Astrocyte (in vitro differentiated cells and primary cell): ENCODE results near the gene PASK. TPM values are rescaled to one million over a fixed set of nuclear protein-coding genes. Genes with fewer than 3 reads are reported as not detected.

Experiments
- DNase-seq: peaks from one replicate; pipeline ENCODE4 v3.0.0-alpha.2; 2010; ENCODE audit warnings: low read depth
- FAIRE-seq: peaks from 2 replicates; lab custom pipeline; 2011; peaks lifted over from hg19 to GRCh38; lab: Jason Lieb, UNC
- H2AFZ ChIP-seq: 2 replicates; pipeline ENCODE4 v1.6.0; 2012; ENCODE audit warnings: low read depth, low read length, inconsistent platforms
- H3K27ac ChIP-seq: 2 replicates; pipeline ENCODE4 v1.5.1; 2011; ENCODE audit warnings: low read depth, low read length, inconsistent platforms
- H3K27me3 ChIP-seq: 2 replicates; pipeline ENCODE4 v1.6.0; 2011; ENCODE audit warnings: low read length, inconsistent platforms; ENCODE audit not compliant: insufficient read depth
- H3K36me3 ChIP-seq: 2 replicates; pipeline ENCODE4 v1.5.1; 2011; ENCODE audit warnings: low read length, inconsistent platforms; ENCODE audit not compliant: insufficient read depth
- H3K4me1 ChIP-seq: 2 replicates; pipeline ENCODE4 v1.5.1; 2011; ENCODE audit warnings: low read length, inconsistent platforms; ENCODE audit not compliant: insufficient read depth
- H3K4me2 ChIP-seq: 2 replicates; pipeline ENCODE4 v1.6.0; 2012; ENCODE audit warnings: low read length, inconsistent platforms
- H3K4me3 ChIP-seq: 2 replicates; pipeline ENCODE4 v1.5.1; 2011; ENCODE audit warnings: low read depth, mild to moderate bottlenecking, low read length, inconsistent platforms; ENCODE audit not compliant: insufficient read depth
- H3K79me2 ChIP-seq: 2 replicates; pipeline ENCODE4 v1.6.0; 2012; ENCODE audit warnings: mild to moderate bottlenecking, low read length, inconsistent platforms; ENCODE audit not compliant: insufficient read depth
- H3K9ac ChIP-seq: 2 replicates; pipeline ENCODE4 v1.6.0; 2012; ENCODE audit warnings: mild to moderate bottlenecking, low read length, inconsistent platforms
- H3K9me3 ChIP-seq: 2 replicates; pipeline ENCODE4 v1.5.1; 2012; ENCODE audit warnings: low read depth, mild to moderate bottlenecking, low read length, inconsistent platforms; ENCODE audit not compliant: insufficient read depth
- H4K20me1 ChIP-seq: 2 replicates; pipeline ENCODE4 v1.6.0; 2012; ENCODE audit warnings: low read length, inconsistent platforms; ENCODE audit not compliant: insufficient read depth
- H3K27ac Mint-ChIP-seq: one replicate; pipeline ENCODE4 v1.8.0; 2021; ENCODE audit warnings: mild to moderate bottlenecking, mixed read lengths; ENCODE audit not compliant: unreplicated experiment
- H3K27me3 Mint-ChIP-seq: one replicate; pipeline ENCODE4 v1.8.0; 2021; ENCODE audit warnings: low read depth, mixed read lengths; ENCODE audit not compliant: unreplicated experiment
- H3K36me3 Mint-ChIP-seq: one replicate; pipeline ENCODE4 v1.8.0; 2021; ENCODE audit warnings: low read depth, mixed read lengths; ENCODE audit not compliant: unreplicated experiment
- H3K4me1 Mint-ChIP-seq: one replicate; pipeline ENCODE4 v1.8.0; 2021; ENCODE audit warnings: low read depth, mixed read lengths; ENCODE audit not compliant: unreplicated experiment
- H3K4me3 Mint-ChIP-seq: one replicate; pipeline ENCODE4 v1.8.0; 2021; ENCODE audit warnings: mild to moderate bottlenecking, moderate library complexity, mixed read lengths; ENCODE audit not compliant: unreplicated experiment
- H3K9me3 Mint-ChIP-seq: one replicate; pipeline ENCODE4 v1.8.0; 2021; ENCODE audit warnings: mild to moderate bottlenecking, mixed read lengths; ENCODE audit not compliant: unreplicated experiment
- EZH2 ChIP-seq: IDR thresholded peaks from 2 replicates; pipeline ENCODE4 v1.6.1; 2012; ENCODE audit warnings: mild to moderate bottlenecking, low read length, inconsistent platforms; ENCODE audit not compliant: insufficient read depth
- total RNA-seq: library from RNA; stranded (reverse); gene quantifications from 2 replicates; pipeline ENCODE4 v1.2.1, GENCODE V29; 2021
- TF ChIP-seq, protein P1 (sequence below): IDR thresholded peaks from 2 replicates; pipeline ENCODE4 v1.5.1; 2011; ENCODE audit warnings: low read depth, mild to moderate bottlenecking, inconsistent platforms, low read length, moderate library complexity; ENCODE audit not compliant: insufficient read depth

Gene PASK
- total RNA-seq, 1 donor from 2014 or later = 8.0 TPM

DNA sequence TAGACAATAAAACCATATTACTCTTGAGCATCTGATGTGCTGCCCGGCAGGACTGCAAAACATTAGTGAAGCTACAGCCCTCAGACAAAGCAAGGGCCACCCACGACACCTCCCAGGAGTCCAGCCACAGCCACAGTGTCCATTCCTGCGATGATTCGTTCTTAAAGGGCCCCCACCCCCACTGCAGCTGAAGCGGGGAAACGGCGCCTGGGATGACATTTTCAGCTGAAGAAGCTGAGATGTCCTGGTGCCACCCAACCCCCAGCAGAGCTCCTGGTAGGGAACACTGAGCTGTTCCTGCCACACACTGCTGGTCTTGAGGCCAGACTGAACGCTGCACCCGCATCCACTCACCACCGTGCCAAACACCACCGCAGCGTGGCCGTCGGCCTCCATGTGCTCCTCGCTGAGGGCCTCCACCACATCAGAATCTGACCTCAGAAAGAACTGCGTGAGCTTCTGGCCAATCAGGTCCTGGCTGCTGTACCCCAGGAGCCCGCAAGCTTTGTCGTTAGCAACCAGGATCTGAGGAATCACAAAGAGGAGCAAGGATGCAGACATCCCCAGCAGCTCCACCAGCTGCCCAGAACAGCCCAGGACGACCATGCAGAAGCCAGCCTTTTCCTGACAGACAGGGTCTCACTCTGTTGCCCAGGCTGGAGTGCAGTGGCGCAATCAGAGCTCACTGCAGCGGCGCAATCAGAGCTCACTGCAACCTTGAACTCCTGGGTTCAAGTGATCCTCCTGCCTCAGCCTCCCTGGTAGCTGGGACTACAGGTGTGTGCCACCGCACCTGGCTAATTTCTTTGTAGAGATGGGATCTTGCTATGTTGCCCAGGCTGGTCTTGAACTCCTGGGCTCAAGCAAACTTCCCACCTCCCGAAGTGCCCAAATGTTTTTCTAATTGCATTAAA is 9.5 kb downstream of the PASK start:
- no peak overlapping the region for H2AFZ ChIP-seq
- Mint-ChIP-seq H3K36me3 (peaks cover 4% of the 10 kb centered on the region), H3K27me3 (peaks cover 24% of the 10 kb centered on the region), H3K4me1 (peaks cover 4% of the 10 kb centered on the region), H3K4me3 (no peak overlapping the region), H3K27ac (no peak overlapping the region), H3K9me3 (no peaks in the 10 kb centered on the region)
- no peaks in the 10 kb centered on the region for H3K36me3 ChIP-seq
- H3K9ac ChIP-seq = no peak overlapping the region
- H3K79me2 ChIP-seq = no peaks in the 10 kb centered on the region
- no peaks in the 10 kb centered on the region for H3K9me3 ChIP-seq
- H3K27ac ChIP-seq = no peak overlapping the region
- no peaks in the 10 kb centered on the region for H3K4me1 ChIP-seq
- no peak for TF ChIP-seq EZH2
- TF ChIP-seq, protein P1, sequence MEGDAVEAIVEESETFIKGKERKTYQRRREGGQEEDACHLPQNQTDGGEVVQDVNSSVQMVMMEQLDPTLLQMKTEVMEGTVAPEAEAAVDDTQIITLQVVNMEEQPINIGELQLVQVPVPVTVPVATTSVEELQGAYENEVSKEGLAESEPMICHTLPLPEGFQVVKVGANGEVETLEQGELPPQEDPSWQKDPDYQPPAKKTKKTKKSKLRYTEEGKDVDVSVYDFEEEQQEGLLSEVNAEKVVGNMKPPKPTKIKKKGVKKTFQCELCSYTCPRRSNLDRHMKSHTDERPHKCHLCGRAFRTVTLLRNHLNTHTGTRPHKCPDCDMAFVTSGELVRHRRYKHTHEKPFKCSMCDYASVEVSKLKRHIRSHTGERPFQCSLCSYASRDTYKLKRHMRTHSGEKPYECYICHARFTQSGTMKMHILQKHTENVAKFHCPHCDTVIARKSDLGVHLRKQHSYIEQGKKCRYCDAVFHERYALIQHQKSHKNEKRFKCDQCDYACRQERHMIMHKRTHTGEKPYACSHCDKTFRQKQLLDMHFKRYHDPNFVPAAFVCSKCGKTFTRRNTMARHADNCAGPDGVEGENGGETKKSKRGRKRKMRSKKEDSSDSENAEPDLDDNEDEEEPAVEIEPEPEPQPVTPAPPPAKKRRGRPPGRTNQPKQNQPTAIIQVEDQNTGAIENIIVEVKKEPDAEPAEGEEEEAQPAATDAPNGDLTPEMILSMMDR = no peak
- FAIRE-seq (no peak), DNase-seq (no peak)
- no peaks in the 10 kb centered on the region for H4K20me1 ChIP-seq
- H3K4me2 ChIP-seq = no peak overlapping the region
- H3K27me3 ChIP-seq = no peaks in the 10 kb centered on the region
- H3K4me3 ChIP-seq = no peak overlapping the region

- no peak overlapping the region for H3K4me3 ChIP-seq
- no peaks in the 10 kb centered on the region for H3K36me3 ChIP-seq
- H3K4me1 ChIP-seq = no peaks in the 10 kb centered on the region
- Mint-ChIP-seq H3K4me1 (peaks cover 4% of the 10 kb centered on the region), H3K4me3 (no peak overlapping the region), H3K27ac (no peak overlapping the region), H3K27me3 (peaks cover 21% of the 10 kb centered on the region), H3K36me3 (peaks cover 4% of the 10 kb centered on the region), H3K9me3 (no peaks in the 10 kb centered on the region)
- no peak for FAIRE-seq
- H3K27me3 ChIP-seq = no peaks in the 10 kb centered on the region
- TF ChIP-seq, protein P1 = no peak
- no peak for TF ChIP-seq EZH2
- no peaks in the 10 kb centered on the region for H4K20me1 ChIP-seq
- DNase-seq = no peak
- H3K9me3 ChIP-seq = no peaks in the 10 kb centered on the region
- H3K4me2 ChIP-seq = no peak overlapping the region
- H2AFZ ChIP-seq = no peak overlapping the region
- no peaks in the 10 kb centered on the region for H3K79me2 ChIP-seq
- no peak overlapping the region for H3K9ac ChIP-seq
- no peak overlapping the region for H3K27ac ChIP-seq
Measured at GRCh38 chr2:241138471-241138870, 10.8 kb downstream of the PASK start.
